IPS-NIHi7 (cell line): ENCODE data around the gene ARHGAP29.

Experiments used
- DNase-seq: peaks from one replicate; pipeline ENCODE4 v3.0.0; 2012; ENCODE audit warnings: mixed read lengths; ENCODE audit errors: extremely low spot score

ARHGAP29 gene

DNA sequence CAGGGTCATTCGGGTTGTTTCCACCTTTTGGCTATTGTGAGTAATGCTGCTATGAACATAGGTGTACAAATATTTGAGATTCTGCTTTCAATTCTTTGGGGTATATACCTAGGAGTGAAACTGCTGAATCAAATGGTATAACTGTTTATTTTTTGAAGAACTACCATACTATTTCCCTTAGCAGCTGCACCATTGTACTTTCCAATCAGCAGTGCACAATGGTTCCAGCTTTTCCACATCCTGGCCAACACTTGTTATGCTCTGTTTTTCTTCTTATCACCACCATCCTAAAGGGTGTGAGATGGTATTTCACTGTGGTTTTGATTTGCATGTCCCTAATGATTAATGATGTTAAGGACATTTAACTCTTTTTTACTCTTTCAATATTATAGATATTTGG, 112.8 kb downstream of the ARHGAP29 start:
- DNase-seq: no peak

DNA sequence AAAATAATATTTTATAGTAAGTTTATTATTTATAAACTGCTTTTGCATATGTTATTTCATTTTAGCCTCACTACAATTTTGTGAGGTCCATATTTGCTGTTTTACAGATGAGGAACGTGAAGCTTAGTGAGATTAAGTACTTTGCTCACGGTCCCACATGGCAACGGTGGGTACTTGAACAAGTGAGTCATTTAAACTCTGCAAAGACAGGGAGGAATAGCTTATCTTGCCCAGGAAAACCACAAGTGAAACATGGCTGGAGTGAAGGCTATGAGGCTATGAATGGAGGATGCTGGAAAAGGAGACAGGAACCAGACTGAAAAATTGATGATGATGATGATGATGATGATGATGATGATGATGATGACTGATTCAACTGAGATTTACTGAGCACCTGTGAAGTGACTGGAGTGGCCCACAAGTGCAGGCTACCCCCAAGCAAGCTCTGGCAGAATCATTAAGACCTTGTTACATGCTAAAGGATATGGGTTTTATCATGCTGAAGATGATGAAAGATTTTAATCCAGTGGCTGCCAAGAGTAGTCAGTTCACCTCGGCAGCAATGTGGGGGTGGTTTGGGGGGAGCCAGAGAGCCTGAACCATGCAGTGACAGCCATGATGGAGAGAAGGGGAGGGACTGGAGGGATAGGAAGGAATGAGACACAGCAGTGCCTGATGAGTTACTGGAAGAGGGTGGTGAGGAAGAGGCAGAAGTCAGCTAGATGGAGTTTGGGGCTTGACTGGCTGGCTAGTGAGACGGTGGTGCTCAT, 115.0 kb downstream of the ARHGAP29 start:
- DNase-seq: no peak
